ENCODE measurements around the gene SMIM31.

The SMIM31 gene

DNA sequence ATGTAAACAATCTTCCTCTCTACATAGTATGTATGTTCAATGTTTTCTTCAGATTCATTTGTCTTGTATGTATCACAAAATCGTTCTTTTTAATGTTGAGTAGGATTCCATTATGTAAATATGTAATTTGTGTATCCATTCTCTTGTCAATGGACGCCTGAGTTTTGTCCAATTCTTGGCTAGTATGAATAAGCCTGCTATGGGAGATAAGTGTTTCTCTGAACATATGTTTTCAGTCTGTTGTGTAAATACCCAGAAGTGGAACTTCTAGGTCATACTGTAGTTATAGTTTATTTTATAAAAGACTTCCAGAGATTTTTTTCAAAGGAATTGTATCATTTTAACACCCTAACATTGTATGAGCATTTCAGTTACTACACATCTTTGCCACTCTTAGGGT is 2.8 kb downstream of the SMIM31 start:
- Histone ChIP-seq H3K27ac (ENCODE audit: insufficient read depth, low read length, poor library complexity, severe bottlenecking) (no peak overlapping the region), H3K27me3 (replicated peaks; ENCODE audit: control insufficient read depth, insufficient read depth, low read length, poor library complexity, severe bottlenecking) (no peaks in the 10 kb centered on the region), H3K4me3 (ENCODE audit: insufficient read depth, low read depth, low read length, poor library complexity, severe bottlenecking) (no peak overlapping the region), H3K9me3 (ENCODE audit: control insufficient read depth, low read length) (no peaks in the 10 kb centered on the region), H3K4me1 (ENCODE audit: control insufficient read depth, insufficient read depth, low read length, poor library complexity, severe bottlenecking) (no peaks in the 10 kb centered on the region), H3K36me3 (ENCODE audit: control insufficient read depth, insufficient read depth, low read length) (no peaks in the 10 kb centered on the region)
- no peak for DNase-seq

DNA sequence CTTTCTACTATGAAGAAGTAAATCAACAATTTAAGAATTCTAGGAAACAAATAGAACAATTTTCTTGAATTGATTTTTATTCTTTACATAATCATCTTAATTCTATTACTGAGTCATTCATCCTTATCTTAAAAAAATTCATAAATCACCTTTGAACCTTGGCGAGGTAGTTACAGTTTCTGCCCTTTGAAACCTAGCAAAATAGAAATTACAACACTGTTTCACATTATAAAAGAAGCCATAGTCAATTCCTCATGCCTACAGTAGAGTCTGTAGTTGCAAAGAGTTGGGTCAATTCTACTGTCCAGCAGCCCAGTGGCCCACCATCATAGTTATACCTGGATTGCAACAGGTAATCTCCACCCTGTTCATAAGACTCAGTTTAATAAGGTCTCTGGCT is 7.3 kb downstream of the SMIM31 start:
- H3K27ac ChIP-seq (ENCODE audit: insufficient read depth, low read length, poor library complexity, severe bottlenecking) = no peak overlapping the region
- H3K9me3 ChIP-seq (ENCODE audit: control insufficient read depth, low read length) = no peaks in the 10 kb centered on the region
- H3K36me3 ChIP-seq (ENCODE audit: control insufficient read depth, insufficient read depth, low read length) = no peaks in the 10 kb centered on the region
- no peak overlapping the region for H3K4me3 ChIP-seq (ENCODE audit: insufficient read depth, low read depth, low read length, poor library complexity, severe bottlenecking)
- no peaks in the 10 kb centered on the region for H3K27me3 ChIP-seq (replicated peaks; ENCODE audit: control insufficient read depth, insufficient read depth, low read length, poor library complexity, severe bottlenecking)
- H3K4me1 ChIP-seq (ENCODE audit: control insufficient read depth, insufficient read depth, low read length, poor library complexity, severe bottlenecking) = no peaks in the 10 kb centered on the region
- DNase-seq = no peak

DNA sequence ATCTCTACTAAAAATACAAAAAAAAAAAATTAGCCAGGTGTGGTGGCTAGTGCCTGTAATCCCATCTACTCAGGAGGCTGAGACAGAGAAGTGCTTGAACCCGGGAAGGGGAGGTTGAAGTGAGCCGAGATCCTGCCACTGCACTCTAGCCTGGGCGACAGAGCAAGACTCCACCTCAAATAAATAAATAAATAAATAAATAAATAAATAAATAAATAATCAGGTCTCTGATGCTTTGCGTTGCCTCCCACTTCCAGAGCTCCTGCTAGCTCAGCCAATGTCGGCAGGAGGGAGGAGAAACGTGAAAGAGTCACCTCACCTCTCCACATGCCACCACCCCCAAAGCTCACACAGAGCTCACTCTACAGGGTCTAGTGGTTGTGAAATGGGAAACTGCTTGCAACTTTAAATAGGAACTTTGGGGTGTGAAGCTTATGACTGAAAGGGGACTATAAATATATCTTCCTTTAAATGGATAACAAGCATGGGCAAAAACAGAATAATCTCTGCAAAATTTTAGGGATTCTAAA is 7.9 kb downstream of the SMIM31 start:
- Histone ChIP-seq H3K27ac (ENCODE audit: insufficient read depth, low read length, poor library complexity, severe bottlenecking) (no peak overlapping the region), H3K4me3 (ENCODE audit: insufficient read depth, low read depth, low read length, poor library complexity, severe bottlenecking) (no peak overlapping the region), H3K9me3 (ENCODE audit: control insufficient read depth, low read length) (no peaks in the 10 kb centered on the region), H3K36me3 (ENCODE audit: control insufficient read depth, insufficient read depth, low read length) (no peaks in the 10 kb centered on the region), H3K4me1 (ENCODE audit: control insufficient read depth, insufficient read depth, low read length, poor library complexity, severe bottlenecking) (no peaks in the 10 kb centered on the region), H3K27me3 (replicated peaks; ENCODE audit: control insufficient read depth, insufficient read depth, low read length, poor library complexity, severe bottlenecking) (no peaks in the 10 kb centered on the region)
- no peak for DNase-seq

DNA sequence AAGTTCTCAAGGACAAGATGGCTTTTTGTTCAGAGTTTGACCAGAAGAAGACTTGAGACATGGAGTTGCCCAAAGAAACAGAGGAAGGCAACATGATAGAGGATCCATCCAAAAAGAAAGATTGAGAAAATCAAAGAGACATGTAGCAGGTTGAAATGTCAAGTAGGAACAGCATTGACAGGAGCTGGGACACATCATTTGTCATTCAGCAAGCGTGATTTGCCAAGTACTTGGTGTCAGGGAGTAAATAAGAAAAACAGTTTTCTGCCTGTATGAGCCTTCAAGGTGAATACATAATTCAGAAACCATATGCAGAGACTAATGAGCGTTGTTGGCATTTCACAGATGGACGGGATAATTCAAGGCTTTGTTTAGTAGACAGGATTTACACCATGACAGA is 11.2 kb downstream of the SMIM31 start:
- Histone ChIP-seq H3K4me1 (ENCODE audit: control insufficient read depth, insufficient read depth, low read length, poor library complexity, severe bottlenecking) (no peaks in the 10 kb centered on the region), H3K4me3 (ENCODE audit: insufficient read depth, low read depth, low read length, poor library complexity, severe bottlenecking) (no peak overlapping the region), H3K27me3 (replicated peaks; ENCODE audit: control insufficient read depth, insufficient read depth, low read length, poor library complexity, severe bottlenecking) (no peaks in the 10 kb centered on the region), H3K9me3 (ENCODE audit: control insufficient read depth, low read length) (no peaks in the 10 kb centered on the region), H3K36me3 (ENCODE audit: control insufficient read depth, insufficient read depth, low read length) (no peaks in the 10 kb centered on the region), H3K27ac (ENCODE audit: insufficient read depth, low read length, poor library complexity, severe bottlenecking) (no peak overlapping the region)
- no peak for DNase-seq

DNA sequence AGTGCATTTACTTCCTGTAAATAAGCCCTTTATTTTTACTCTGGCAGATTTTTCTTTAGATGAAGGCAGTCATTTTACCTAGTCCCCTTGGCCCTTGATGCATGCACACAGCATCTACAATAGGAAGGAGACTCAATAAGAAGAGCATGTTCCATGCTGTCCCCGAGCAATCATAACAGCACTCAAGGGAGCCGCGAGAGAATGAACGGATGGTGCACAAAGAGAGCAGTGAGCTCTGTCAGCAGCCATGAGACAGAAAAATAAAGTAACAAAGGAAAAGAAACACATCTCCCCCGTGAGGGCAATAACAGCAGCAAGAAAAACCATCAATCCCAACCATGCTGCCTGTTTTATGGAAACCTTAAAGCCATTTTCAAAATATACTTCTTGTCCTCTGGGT is 11.9 kb downstream of the SMIM31 start:
- no peaks in the 10 kb centered on the region for H3K36me3 ChIP-seq (ENCODE audit: control insufficient read depth, insufficient read depth, low read length)
- no peaks in the 10 kb centered on the region for H3K9me3 ChIP-seq (ENCODE audit: control insufficient read depth, low read length)
- no peak overlapping the region for H3K27ac ChIP-seq (ENCODE audit: insufficient read depth, low read length, poor library complexity, severe bottlenecking)
- H3K27me3 ChIP-seq (replicated peaks; ENCODE audit: control insufficient read depth, insufficient read depth, low read length, poor library complexity, severe bottlenecking) = no peaks in the 10 kb centered on the region
- no peak for DNase-seq
- H3K4me1 ChIP-seq (ENCODE audit: control insufficient read depth, insufficient read depth, low read length, poor library complexity, severe bottlenecking) = no peaks in the 10 kb centered on the region
- H3K4me3 ChIP-seq (ENCODE audit: insufficient read depth, low read depth, low read length, poor library complexity, severe bottlenecking) = no peak overlapping the region

DNA sequence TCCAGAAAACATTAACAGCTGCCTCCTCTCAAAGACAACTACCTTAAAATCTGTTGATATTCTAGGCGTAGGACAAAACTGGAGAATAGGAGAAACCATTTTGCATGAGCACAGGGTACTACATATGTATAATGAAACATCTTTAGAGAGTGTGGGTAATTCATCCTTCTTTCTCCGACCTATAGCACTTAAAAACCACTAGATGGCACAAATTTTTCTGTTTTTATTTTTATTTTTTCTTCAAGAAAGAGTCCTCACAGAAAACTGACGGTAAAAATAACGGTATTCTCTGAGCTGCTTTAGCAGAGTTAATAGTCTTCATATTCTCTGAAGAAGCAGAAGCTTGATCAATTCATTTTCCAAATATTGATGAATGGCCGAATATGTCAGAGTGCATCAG is 14.6 kb downstream of the SMIM31 start:
- Histone ChIP-seq H3K36me3 (ENCODE audit: control insufficient read depth, insufficient read depth, low read length) (no peaks in the 10 kb centered on the region), H3K4me1 (ENCODE audit: control insufficient read depth, insufficient read depth, low read length, poor library complexity, severe bottlenecking) (no peaks in the 10 kb centered on the region), H3K27ac (ENCODE audit: insufficient read depth, low read length, poor library complexity, severe bottlenecking) (no peak overlapping the region), H3K27me3 (replicated peaks; ENCODE audit: control insufficient read depth, insufficient read depth, low read length, poor library complexity, severe bottlenecking) (no peaks in the 10 kb centered on the region), H3K9me3 (ENCODE audit: control insufficient read depth, low read length) (no peaks in the 10 kb centered on the region), H3K4me3 (ENCODE audit: insufficient read depth, low read depth, low read length, poor library complexity, severe bottlenecking) (no peak overlapping the region)
- no peak for DNase-seq

DNA sequence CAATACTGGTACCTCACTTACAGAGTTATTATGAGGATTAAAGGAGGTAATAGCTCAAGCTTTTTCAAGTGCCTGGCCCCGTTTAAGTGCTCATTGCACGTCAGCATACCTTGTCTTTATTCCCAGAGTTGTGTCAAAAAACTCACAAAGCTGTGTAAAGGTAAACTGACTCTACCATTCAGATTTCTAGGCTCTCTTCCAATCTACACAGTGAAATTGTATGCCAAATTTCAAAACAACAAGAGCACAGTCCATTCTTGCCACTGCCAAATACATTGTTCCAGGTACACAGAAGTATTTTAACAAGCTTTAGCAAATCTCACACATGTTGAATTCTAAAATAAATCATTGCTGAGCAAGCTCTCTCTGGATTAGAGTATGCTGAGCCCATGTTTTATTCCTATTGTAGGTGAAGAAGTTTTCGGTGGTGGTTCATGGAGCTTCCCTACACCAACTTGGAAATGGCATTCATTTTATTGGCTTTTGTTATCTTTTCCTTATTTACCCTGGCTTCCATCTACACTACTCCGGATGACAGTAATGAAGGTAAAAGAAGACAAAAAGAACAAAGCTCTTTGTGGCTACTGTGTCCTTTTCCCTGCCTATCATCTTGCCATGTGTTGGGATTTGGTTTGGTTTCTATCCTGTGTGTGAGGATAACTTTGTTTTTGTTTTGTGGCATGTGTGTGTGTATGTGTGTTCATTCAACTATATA is 16.2 kb downstream of the SMIM31 start:
- Histone ChIP-seq H3K27me3 (replicated peaks; ENCODE audit: control insufficient read depth, insufficient read depth, low read length, poor library complexity, severe bottlenecking) (no peaks in the 10 kb centered on the region), H3K4me1 (ENCODE audit: control insufficient read depth, insufficient read depth, low read length, poor library complexity, severe bottlenecking) (no peaks in the 10 kb centered on the region), H3K27ac (ENCODE audit: insufficient read depth, low read length, poor library complexity, severe bottlenecking) (no peak overlapping the region), H3K9me3 (ENCODE audit: control insufficient read depth, low read length) (no peaks in the 10 kb centered on the region), H3K4me3 (ENCODE audit: insufficient read depth, low read depth, low read length, poor library complexity, severe bottlenecking) (no peak overlapping the region), H3K36me3 (ENCODE audit: control insufficient read depth, insufficient read depth, low read length) (no peaks in the 10 kb centered on the region)
- DNase-seq = no peak

DNA sequence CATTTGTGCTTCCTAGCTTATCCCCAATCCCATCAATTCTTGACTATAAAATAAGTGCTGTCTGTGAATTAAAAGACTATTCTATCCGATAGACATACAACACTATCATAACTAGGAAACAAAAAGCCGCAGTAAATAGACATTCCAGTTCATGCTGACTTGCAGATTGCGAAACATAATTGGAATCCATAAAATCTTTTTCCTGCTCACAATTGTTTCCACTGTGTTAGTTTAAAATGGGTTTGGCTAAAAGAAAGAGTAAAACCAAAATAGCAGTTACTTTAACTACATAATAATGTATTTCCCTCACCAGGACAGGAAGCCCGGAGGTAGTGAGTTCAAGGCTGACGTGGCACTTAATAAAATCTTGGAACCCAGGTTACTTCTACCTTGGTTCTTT is 17.2 kb downstream of the SMIM31 start:
- no peak for DNase-seq
- no peaks in the 10 kb centered on the region for H3K27me3 ChIP-seq (replicated peaks; ENCODE audit: control insufficient read depth, insufficient read depth, low read length, poor library complexity, severe bottlenecking)
- H3K4me1 ChIP-seq (ENCODE audit: control insufficient read depth, insufficient read depth, low read length, poor library complexity, severe bottlenecking) = no peaks in the 10 kb centered on the region
- no peak overlapping the region for H3K27ac ChIP-seq (ENCODE audit: insufficient read depth, low read length, poor library complexity, severe bottlenecking)
- H3K4me3 ChIP-seq (ENCODE audit: insufficient read depth, low read depth, low read length, poor library complexity, severe bottlenecking) = no peak overlapping the region
- no peaks in the 10 kb centered on the region for H3K9me3 ChIP-seq (ENCODE audit: control insufficient read depth, low read length)
- no peaks in the 10 kb centered on the region for H3K36me3 ChIP-seq (ENCODE audit: control insufficient read depth, insufficient read depth, low read length)

DNA sequence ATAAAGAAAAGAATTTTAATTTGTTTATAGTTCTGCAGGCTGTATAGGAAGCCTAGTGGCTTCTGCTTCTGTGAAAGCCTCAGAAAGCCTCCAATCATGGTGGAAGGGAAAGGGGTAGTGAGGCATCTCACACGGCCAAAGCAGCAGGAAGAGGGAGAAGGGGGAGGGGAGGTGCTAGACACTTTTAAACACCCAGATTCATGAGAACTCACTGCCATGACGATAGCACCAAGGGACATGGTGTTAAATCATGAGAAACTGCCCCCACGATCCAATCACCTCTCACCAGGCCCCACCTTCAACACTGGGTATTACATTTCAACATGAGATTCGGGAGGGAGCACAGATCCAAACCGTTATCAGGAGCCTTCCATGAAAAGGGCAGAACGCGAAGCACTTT is 18.1 kb downstream of the SMIM31 start:
- H3K27ac ChIP-seq (ENCODE audit: insufficient read depth, low read length, poor library complexity, severe bottlenecking) = no peak overlapping the region
- H3K4me1 ChIP-seq (ENCODE audit: control insufficient read depth, insufficient read depth, low read length, poor library complexity, severe bottlenecking) = no peaks in the 10 kb centered on the region
- H3K4me3 ChIP-seq (ENCODE audit: insufficient read depth, low read depth, low read length, poor library complexity, severe bottlenecking) = no peak overlapping the region
- no peak for DNase-seq
- no peaks in the 10 kb centered on the region for H3K36me3 ChIP-seq (ENCODE audit: control insufficient read depth, insufficient read depth, low read length)
- H3K27me3 ChIP-seq (replicated peaks; ENCODE audit: control insufficient read depth, insufficient read depth, low read length, poor library complexity, severe bottlenecking) = no peaks in the 10 kb centered on the region
- H3K9me3 ChIP-seq (ENCODE audit: control insufficient read depth, low read length) = no peaks in the 10 kb centered on the region

DNA sequence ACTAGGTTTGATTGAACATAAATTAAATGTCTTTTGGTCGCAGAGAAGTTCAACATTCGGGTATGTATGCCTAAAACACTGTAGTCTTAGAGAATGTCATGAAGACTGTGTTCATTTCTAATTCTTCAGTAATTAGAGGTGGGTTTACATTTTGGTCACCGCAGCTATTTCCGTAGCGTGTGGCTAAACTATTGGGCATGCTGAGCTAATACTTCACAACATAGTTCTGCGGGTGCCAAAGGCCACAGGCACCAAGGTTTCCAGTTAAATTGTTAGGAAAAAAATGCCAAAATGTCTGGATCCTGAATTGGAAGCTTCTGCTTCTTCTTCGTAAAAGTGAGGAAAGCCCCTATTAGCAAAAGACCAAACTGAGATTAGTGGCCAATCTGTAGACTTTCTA is 25.1 kb downstream of the SMIM31 start:
- Histone ChIP-seq H3K36me3 (ENCODE audit: control insufficient read depth, insufficient read depth, low read length) (no peaks in the 10 kb centered on the region), H3K4me3 (ENCODE audit: insufficient read depth, low read depth, low read length, poor library complexity, severe bottlenecking) (no peak overlapping the region), H3K4me1 (ENCODE audit: control insufficient read depth, insufficient read depth, low read length, poor library complexity, severe bottlenecking) (no peaks in the 10 kb centered on the region), H3K27ac (ENCODE audit: insufficient read depth, low read length, poor library complexity, severe bottlenecking) (no peak overlapping the region), H3K9me3 (ENCODE audit: control insufficient read depth, low read length) (no peaks in the 10 kb centered on the region), H3K27me3 (replicated peaks; ENCODE audit: control insufficient read depth, insufficient read depth, low read length, poor library complexity, severe bottlenecking) (no peaks in the 10 kb centered on the region)
- no peak for DNase-seq

All from effector memory CD4-positive, alpha-beta T cell (primary cell).